ENCODE measurements around the gene PSME4. TPM values are rescaled to one million over a fixed set of nuclear protein-coding genes. Genes with fewer than 3 reads are reported as not detected.

The PSME4 gene
- total and polyA plus RNA-seq, 2 experiments from 2014 or later = 44.7 to 98.6 TPM

DNA sequence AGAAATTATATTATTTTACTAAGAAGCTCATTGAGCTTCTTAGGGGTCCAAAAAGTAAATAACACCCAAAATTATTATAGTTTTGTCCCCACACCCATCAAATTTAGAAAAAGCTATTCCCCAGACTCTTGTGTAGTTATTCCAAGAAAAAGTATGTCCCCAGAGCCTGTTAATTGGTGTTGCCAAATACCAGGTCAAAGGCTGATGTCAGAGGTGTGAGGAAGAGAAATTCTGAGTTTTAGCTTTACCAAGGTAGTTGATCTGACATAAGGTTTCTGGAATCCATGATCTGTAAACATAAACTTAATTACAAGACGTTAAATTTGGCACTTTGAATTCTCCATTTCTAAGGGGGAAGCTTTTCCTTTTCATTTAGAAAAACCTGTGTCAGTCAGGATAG is 29.3 kb upstream of the PSME4 start:
- Histone ChIP-seq H3K4me1 (ENCODE audit: insufficient read depth) (no peaks in the 10 kb centered on the region), H3K36me3 (ENCODE audit: insufficient read depth) (no peaks in the 10 kb centered on the region), H3K27ac (ENCODE audit: low read depth) (no peak overlapping the region), H2AFZ (no peak overlapping the region), H3F3A (replicated peaks; ENCODE audit: low read depth) (no peaks in the 10 kb centered on the region), H4K20me1 (replicated peaks; ENCODE audit: insufficient read depth) (no peaks in the 10 kb centered on the region), H3K4me2 (no peak overlapping the region), H3K27me3 (ENCODE audit: insufficient read depth) (no peaks in the 10 kb centered on the region), H3K4me3 (no peak overlapping the region), H3K79me2 (replicated peaks; ENCODE audit: insufficient read depth) (no peaks in the 10 kb centered on the region), H3K9me2 (ENCODE audit: insufficient read depth) (0 out of 2 replicates have a peak, but pooled peaks cover 4% of the 10 kb centered on the region)
- Mint-ChIP-seq H3K9me3 (no peaks in the 10 kb centered on the region), H3K27me3 (ENCODE audit: insufficient read depth, low read depth, poor library complexity) (no peaks in the 10 kb centered on the region), H3K27ac (no peak overlapping the region), H3K4me1 (no peaks in the 10 kb centered on the region), H3K36me3 (ENCODE audit: low read depth) (no peaks in the 10 kb centered on the region; the same call in 2 of the 3 replicates), H3K4me3 (no peak overlapping the region)
- DNase-seq (ENCODE audit: low spot score) (no peak), ATAC-seq (no peak)
- no peak for TF ChIP-seq EZH2 (IDR thresholded peaks at IDR 0.05; ENCODE audit: low read depth, unreplicated experiment)
- no peak for TF ChIP-seq JUNB (IDR thresholded peaks at IDR 0.05; ENCODE audit: unreplicated experiment)
- TF ChIP-seq EZH2phosphoT487 (IDR thresholded peaks at IDR 0.05; ENCODE audit: unreplicated experiment) = no peak
- no peak for TF ChIP-seq ZNF331 (CRISPR knock-in tag; IDR thresholded peaks at IDR 0.05; ENCODE audit: low read depth)
- TF ChIP-seq POLR2AphosphoS5 (IDR thresholded peaks at IDR 0.05; ENCODE audit: low read depth) = no peak
- TF ChIP-seq, protein P1, sequence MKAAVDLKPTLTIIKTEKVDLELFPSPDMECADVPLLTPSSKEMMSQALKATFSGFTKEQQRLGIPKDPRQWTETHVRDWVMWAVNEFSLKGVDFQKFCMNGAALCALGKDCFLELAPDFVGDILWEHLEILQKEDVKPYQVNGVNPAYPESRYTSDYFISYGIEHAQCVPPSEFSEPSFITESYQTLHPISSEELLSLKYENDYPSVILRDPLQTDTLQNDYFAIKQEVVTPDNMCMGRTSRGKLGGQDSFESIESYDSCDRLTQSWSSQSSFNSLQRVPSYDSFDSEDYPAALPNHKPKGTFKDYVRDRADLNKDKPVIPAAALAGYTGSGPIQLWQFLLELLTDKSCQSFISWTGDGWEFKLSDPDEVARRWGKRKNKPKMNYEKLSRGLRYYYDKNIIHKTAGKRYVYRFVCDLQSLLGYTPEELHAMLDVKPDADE (IDR thresholded peaks at IDR 0.05) = no peak
- no peak for TF ChIP-seq CREB1 (CRISPR knock-in tag; IDR thresholded peaks at IDR 0.05; ENCODE audit: low read depth)
- no peak for TF ChIP-seq STAT1 (IDR thresholded peaks at IDR 0.05; ENCODE audit: unreplicated experiment)
- no peak for TF ChIP-seq CTCF (conservative IDR thresholded peaks at IDR 0.05; ENCODE audit: low read depth in 2 of 2)
- TF ChIP-seq NANOG (IDR thresholded peaks at IDR 0.05; ENCODE audit: borderline replicate concordance) = no peak

- no peaks in the 10 kb centered on the region for H4K20me1 ChIP-seq (replicated peaks; ENCODE audit: insufficient read depth)
- no peaks in the 10 kb centered on the region for H3K4me1 ChIP-seq (ENCODE audit: insufficient read depth)
- no peak for ATAC-seq
- Mint-ChIP-seq H3K27me3 (ENCODE audit: insufficient read depth, low read depth, poor library complexity) (no peaks in the 10 kb centered on the region), H3K9me3 (no peaks in the 10 kb centered on the region), H3K27ac (no peak overlapping the region), H3K4me1 (no peaks in the 10 kb centered on the region), H3K4me3 (no peak overlapping the region), H3K36me3 (ENCODE audit: low read depth) (no peaks in the 10 kb centered on the region; the same call in 2 of the 3 replicates)
- no peak overlapping the region for H3K4me3 ChIP-seq
- no peaks in the 10 kb centered on the region for H3K27me3 ChIP-seq (ENCODE audit: insufficient read depth)
- DNase-seq (ENCODE audit: low spot score) = no peak
- 0 out of 2 replicates have a peak, but pooled peaks cover 3% of the 10 kb centered on the region for H3K9me2 ChIP-seq (ENCODE audit: insufficient read depth)
- no peak overlapping the region for H3K4me2 ChIP-seq
- no peaks in the 10 kb centered on the region for H3K79me2 ChIP-seq (replicated peaks; ENCODE audit: insufficient read depth)
- no peaks in the 10 kb centered on the region for H3F3A ChIP-seq (replicated peaks; ENCODE audit: low read depth)
- no peak overlapping the region for H3K27ac ChIP-seq (ENCODE audit: low read depth)
- no peaks in the 10 kb centered on the region for H3K36me3 ChIP-seq (ENCODE audit: insufficient read depth)
- no peak overlapping the region for H2AFZ ChIP-seq
- TF ChIP-seq EZH2 (IDR thresholded peaks at IDR 0.05; ENCODE audit: low read depth, unreplicated experiment) = no peak
- TF ChIP-seq EZH2phosphoT487 (IDR thresholded peaks at IDR 0.05; ENCODE audit: unreplicated experiment) = no peak
- no peak for TF ChIP-seq NANOG (IDR thresholded peaks at IDR 0.05; ENCODE audit: borderline replicate concordance)
- TF ChIP-seq POLR2AphosphoS5 (IDR thresholded peaks at IDR 0.05; ENCODE audit: low read depth) = no peak
- TF ChIP-seq ZNF114 (CRISPR knock-in tag; IDR thresholded peaks at IDR 0.05) = no peak
- no peak for TF ChIP-seq JUNB (IDR thresholded peaks at IDR 0.05; ENCODE audit: unreplicated experiment)
- no peak for TF ChIP-seq CTCF (conservative IDR thresholded peaks at IDR 0.05; ENCODE audit: low read depth in 2 of 2)
- TF ChIP-seq, protein P1 (IDR thresholded peaks at IDR 0.05) = no peak
- no peak for TF ChIP-seq CREB1 (CRISPR knock-in tag; IDR thresholded peaks at IDR 0.05; ENCODE audit: low read depth)
- no peak for TF ChIP-seq REST (IDR thresholded peaks at IDR 0.05; ENCODE audit: unreplicated experiment)
Observed at GRCh38 chr2:53998834-53999233, 28.0 kb upstream of the PSME4 start.

Measured in GM23338 (cell line).